Lower leg skin (tissue), 3 donors: Measurements from ENCODE around the gene CAMKV.

Source experiments
- CTCF ChIP-seq, 3 donors: fragments of 450-650 bp; IDR thresholded peaks; one replicate each; pipeline ENCODE4 v1.5.1; 2016; ENCODE audit warnings: antibody characterized with exemption in 3 of 3, mild to moderate bottlenecking in 3 of 3, moderate library complexity in 2 of 3
- POLR2A ChIP-seq, 2 donors: fragments of 450-650 bp; IDR thresholded peaks; one replicate each; pipeline ENCODE4 v1.6.1; 2016 to 2017; ENCODE audit warnings: antibody characterized with exemption in 2 of 2, mild to moderate bottlenecking in 1 of 2, moderate library complexity in 1 of 2

DNA sequence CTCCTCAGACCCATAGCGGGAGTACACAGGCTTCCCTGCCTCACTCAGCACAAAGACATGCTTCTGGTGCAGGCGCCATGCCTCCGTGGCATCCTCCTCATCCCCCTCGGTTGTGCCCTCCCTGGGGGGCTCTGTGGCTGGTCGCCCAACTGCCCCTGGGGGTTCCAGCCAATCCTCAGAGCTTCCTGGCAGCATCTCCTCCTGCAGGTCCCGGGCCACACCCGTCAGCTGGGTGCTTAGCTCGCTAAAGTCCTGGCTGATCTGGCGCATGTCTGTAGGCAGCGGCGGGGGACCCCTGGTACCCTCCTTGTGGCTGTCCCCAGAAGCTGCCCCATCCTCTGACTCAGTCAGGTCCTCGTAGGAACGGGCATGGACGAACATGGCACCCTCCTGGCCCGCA lies 41.9 kb upstream of the CAMKV start:
- TF ChIP-seq POLR2A (IDR thresholded peaks at IDR 0.05), result no peak
- TF ChIP-seq CTCF (IDR thresholded peaks at IDR 0.05), result no peak
